Measurements from ENCODE around the gene NAGLU. TPM values are rescaled to one million over a fixed set of nuclear protein-coding genes. Genes with fewer than 3 reads are reported as not detected.
"Not testable (repeated sequence)": the region's sequence is repeated elsewhere in the genome, so short reads cannot be mapped to it uniquely, and the experiment has no call there.

NAGLU gene
- total RNA-seq, 1 donor from 2014 or later, result 17.4 TPM

DNA sequence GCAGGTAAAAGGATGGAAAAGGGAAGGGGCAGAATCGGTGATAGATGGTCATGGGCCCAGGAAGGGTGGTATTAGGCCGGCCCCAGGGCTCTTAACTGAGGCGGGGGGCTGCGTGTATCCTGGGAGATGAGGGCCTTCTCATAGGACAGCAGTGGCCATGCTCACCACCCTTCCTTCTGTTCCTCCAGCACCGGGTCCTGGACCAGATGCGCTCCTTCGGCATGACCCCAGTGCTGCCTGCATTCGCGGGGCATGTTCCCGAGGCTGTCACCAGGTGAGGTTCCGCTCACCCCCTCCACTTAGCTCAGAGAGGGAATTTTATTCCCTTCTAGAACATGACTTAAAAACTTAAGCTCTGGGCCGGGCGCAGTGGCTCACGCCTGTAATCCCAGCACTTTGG lies 2.4 kb downstream of the NAGLU start:
- intact Hi-C loops (cut with micrococcal nuclease), result no loop called here
- no peak for DNase-seq (ENCODE audit: low spot score)
- Mint-ChIP-seq H3K9me3 (no peaks in the 10 kb centered on the region), H3K4me3 (ENCODE audit: low read depth) (no peak overlapping the region), H3K27me3 (ENCODE audit: low read depth) (peaks cover 4% of the 10 kb centered on the region), H3K36me3 (ENCODE audit: low read depth) (peaks cover 18% of the 10 kb centered on the region), H3K27ac (no peak overlapping the region), H3K4me1 (ENCODE audit: low read depth) (peaks cover 25% of the 10 kb centered on the region)

- H3K9me3 Mint-ChIP-seq; DNase-seq (ENCODE audit: low spot score); H3K4me3 Mint-ChIP-seq (ENCODE audit: low read depth); H3K27ac Mint-ChIP-seq; H3K27me3 Mint-ChIP-seq (ENCODE audit: low read depth); intact Hi-C loops (cut with micrococcal nuclease): not testable (repeated sequence)
- H3K36me3 Mint-ChIP-seq (ENCODE audit: low read depth), result peaks cover 22% of the 10 kb centered on the region
- H3K4me1 Mint-ChIP-seq (ENCODE audit: low read depth), result peaks cover 21% of the 10 kb centered on the region
Measured at GRCh38 chr17:42540558-42540957, 4.5 kb downstream of the NAGLU start.

GRCh38 chr17:42541041-42541833 lies 5.2 kb downstream of the NAGLU start:
- no peak overlapping the region for H3K4me3 Mint-ChIP-seq (ENCODE audit: low read depth)
- intact Hi-C loops (cut with micrococcal nuclease), result no loop called here
- peaks cover 22% of the 10 kb centered on the region for H3K36me3 Mint-ChIP-seq (ENCODE audit: low read depth)
- H3K9me3 Mint-ChIP-seq, result no peaks in the 10 kb centered on the region
- peaks cover 17% of the 10 kb centered on the region for H3K4me1 Mint-ChIP-seq (ENCODE audit: low read depth)
- no peak for DNase-seq (ENCODE audit: low spot score)
- H3K27me3 Mint-ChIP-seq (ENCODE audit: low read depth), result no peaks in the 10 kb centered on the region
- H3K27ac Mint-ChIP-seq, result no peak overlapping the region

DNA sequence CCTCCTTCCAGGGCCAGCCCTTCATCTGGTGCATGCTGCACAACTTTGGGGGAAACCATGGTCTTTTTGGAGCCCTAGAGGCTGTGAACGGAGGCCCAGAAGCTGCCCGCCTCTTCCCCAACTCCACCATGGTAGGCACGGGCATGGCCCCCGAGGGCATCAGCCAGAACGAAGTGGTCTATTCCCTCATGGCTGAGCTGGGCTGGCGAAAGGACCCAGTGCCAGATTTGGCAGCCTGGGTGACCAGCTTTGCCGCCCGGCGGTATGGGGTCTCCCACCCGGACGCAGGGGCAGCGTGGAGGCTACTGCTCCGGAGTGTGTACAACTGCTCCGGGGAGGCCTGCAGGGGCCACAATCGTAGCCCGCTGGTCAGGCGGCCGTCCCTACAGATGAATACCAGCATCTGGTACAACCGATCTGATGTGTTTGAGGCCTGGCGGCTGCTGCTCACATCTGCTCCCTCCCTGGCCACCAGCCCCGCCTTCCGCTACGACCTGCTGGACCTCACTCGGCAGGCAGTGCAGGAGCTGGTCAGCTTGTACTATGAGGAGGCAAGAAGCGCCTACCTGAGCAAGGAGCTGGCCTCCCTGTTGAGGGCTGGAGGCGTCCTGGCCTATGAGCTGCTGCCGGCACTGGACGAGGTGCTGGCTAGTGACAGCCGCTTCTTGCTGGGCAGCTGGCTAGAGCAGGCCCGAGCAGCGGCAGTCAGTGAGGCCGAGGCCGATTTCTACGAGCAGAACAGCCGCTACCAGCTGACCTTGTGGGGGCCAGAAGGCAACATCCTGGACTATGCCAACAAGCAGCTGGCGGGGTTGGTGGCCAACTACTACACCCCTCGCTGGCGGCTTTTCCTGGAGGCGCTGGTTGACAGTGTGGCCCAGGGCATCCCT lies 7.4 kb downstream of the NAGLU start:
- no peak for DNase-seq (ENCODE audit: low spot score)
- Mint-ChIP-seq H3K36me3 (ENCODE audit: low read depth) (peaks cover 18% of the 10 kb centered on the region), H3K4me1 (ENCODE audit: low read depth) (peaks cover 11% of the 10 kb centered on the region), H3K27ac (no peak overlapping the region), H3K4me3 (ENCODE audit: low read depth) (no peak overlapping the region), H3K9me3 (no peaks in the 10 kb centered on the region), H3K27me3 (ENCODE audit: low read depth) (no peaks in the 10 kb centered on the region)
- intact Hi-C loops (cut with micrococcal nuclease), result no loop called here

- intact Hi-C loops (cut with micrococcal nuclease), result no loop called here
- H3K4me1 Mint-ChIP-seq (ENCODE audit: low read depth), result peaks cover 18% of the 10 kb centered on the region
Measured at GRCh38 chr17:42544874-42545283, 8.8 kb downstream of the NAGLU start.

GRCh38 chr17:42545755-42546505 lies 9.9 kb downstream of the NAGLU start:
- H3K27ac Mint-ChIP-seq; H3K36me3 Mint-ChIP-seq (ENCODE audit: low read depth); H3K4me3 Mint-ChIP-seq (ENCODE audit: low read depth); H3K9me3 Mint-ChIP-seq; DNase-seq (ENCODE audit: low spot score); H3K27me3 Mint-ChIP-seq (ENCODE audit: low read depth); intact Hi-C loops (cut with micrococcal nuclease): not testable (repeated sequence)
- peaks cover 16% of the 10 kb centered on the region for H3K4me1 Mint-ChIP-seq (ENCODE audit: low read depth)

More at GRCh38 chr17:42544874-42545283, 8.8 kb downstream of the NAGLU start:
- H3K27me3 Mint-ChIP-seq (ENCODE audit: low read depth), result no peaks in the 10 kb centered on the region
- H3K27ac Mint-ChIP-seq, result no peak overlapping the region
- H3K4me3 Mint-ChIP-seq (ENCODE audit: low read depth), result no peak overlapping the region
- H3K9me3 Mint-ChIP-seq, result no peaks in the 10 kb centered on the region
- DNase-seq (ENCODE audit: low spot score), result no peak
- H3K36me3 Mint-ChIP-seq (ENCODE audit: low read depth), result peaks cover 13% of the 10 kb centered on the region

- intact Hi-C loops (cut with micrococcal nuclease), result no loop called here
- H3K27ac Mint-ChIP-seq, result no peak overlapping the region
- no peaks in the 10 kb centered on the region for H3K9me3 Mint-ChIP-seq
- peaks cover 11% of the 10 kb centered on the region for H3K4me1 Mint-ChIP-seq (ENCODE audit: low read depth)
- no peaks in the 10 kb centered on the region for H3K27me3 Mint-ChIP-seq (ENCODE audit: low read depth)
- DNase-seq (ENCODE audit: low spot score), result no peak
- peaks cover 3% of the 10 kb centered on the region for H3K36me3 Mint-ChIP-seq (ENCODE audit: low read depth)
- no peak overlapping the region for H3K4me3 Mint-ChIP-seq (ENCODE audit: low read depth)
Measured at GRCh38 chr17:42547001-42547461, 11.0 kb downstream of the NAGLU start.

DNA sequence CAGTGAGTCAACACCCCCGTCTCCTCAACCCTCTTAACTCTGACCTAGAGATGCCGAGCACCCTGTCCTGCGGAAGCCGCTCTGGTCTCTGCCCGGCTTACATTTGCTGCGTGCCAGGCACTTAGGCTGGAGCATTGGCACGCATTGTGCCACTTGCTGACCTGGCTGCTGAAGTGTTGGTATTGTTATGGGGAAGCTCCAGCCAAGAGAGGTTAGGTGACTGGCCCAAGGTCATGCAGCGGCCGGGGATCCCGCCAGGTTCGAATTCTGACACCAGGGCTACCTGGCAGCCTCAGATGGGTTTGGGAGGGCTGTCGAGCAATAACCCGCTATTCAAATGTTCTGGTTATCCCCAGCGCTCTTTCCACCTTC lies 11.6 kb downstream of the NAGLU start:
- no peaks in the 10 kb centered on the region for H3K9me3 Mint-ChIP-seq
- H3K4me1 Mint-ChIP-seq (ENCODE audit: low read depth), result peaks cover 11% of the 10 kb centered on the region
- no peaks in the 10 kb centered on the region for H3K27me3 Mint-ChIP-seq (ENCODE audit: low read depth)
- DNase-seq (ENCODE audit: low spot score), result no peak
- intact Hi-C loops (cut with micrococcal nuclease), result no loop called here
- no peak overlapping the region for H3K4me3 Mint-ChIP-seq (ENCODE audit: low read depth)
- no peak overlapping the region for H3K27ac Mint-ChIP-seq
- H3K36me3 Mint-ChIP-seq (ENCODE audit: low read depth), result peaks cover 9% of the 10 kb centered on the region

GRCh38 chr17:42548070-42548837 lies 12.2 kb downstream of the NAGLU start:
- intact Hi-C loops (cut with micrococcal nuclease), result no loop called here
- Mint-ChIP-seq H3K9me3 (no peaks in the 10 kb centered on the region), H3K4me3 (ENCODE audit: low read depth) (peak overlapping the region; percentile 37), H3K4me1 (ENCODE audit: low read depth) (peaks cover 11% of the 10 kb centered on the region), H3K27me3 (ENCODE audit: low read depth) (no peaks in the 10 kb centered on the region), H3K36me3 (ENCODE audit: low read depth) (peaks cover 10% of the 10 kb centered on the region), H3K27ac (no peak overlapping the region)
- peak; percentile 68 for DNase-seq (ENCODE audit: low spot score)

DNA sequence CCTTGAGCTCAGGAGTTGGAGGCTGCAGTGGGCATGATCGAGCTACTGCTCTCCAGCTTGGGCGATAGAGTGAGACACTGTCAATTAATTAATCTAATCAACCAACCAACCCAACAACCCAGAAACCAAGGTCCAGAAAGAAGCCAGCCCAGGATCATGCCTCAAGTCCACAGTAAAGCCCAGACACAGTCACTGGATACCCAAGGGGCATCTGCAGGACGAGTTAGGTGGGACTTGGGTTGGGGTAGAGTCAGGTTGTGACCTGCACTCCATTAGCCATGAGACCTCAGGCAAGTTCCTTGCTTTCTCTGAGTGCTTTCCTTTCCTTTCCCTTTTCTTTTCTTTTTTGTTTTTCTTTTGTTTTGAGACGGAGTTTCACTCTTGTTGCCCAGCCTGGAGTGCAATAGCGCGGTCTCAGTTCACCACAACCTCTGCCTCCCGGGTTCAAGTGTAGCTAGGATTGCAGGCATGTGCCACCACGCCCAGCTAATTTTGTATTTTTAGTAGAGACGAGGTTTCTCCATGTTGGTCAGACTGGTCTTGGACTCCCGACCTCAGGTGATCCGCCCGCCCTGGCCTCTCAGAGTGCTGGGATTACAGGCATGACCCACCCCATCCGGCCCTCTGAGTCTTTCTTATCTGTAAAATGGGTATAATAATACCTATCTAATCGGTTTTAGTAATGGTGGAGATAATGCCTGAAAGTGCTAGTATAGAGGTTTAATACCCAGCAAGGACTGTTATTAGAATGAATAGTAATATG lies 13.1 kb downstream of the NAGLU start:
- H3K4me1 Mint-ChIP-seq (ENCODE audit: low read depth), result peaks cover 11% of the 10 kb centered on the region
- no peak for DNase-seq (ENCODE audit: low spot score)
- H3K4me3 Mint-ChIP-seq (ENCODE audit: low read depth), result peak overlapping the region; percentile 5
- no peaks in the 10 kb centered on the region for H3K27me3 Mint-ChIP-seq (ENCODE audit: low read depth)
- no peaks in the 10 kb centered on the region for H3K9me3 Mint-ChIP-seq
- peaks cover 10% of the 10 kb centered on the region for H3K36me3 Mint-ChIP-seq (ENCODE audit: low read depth)
- intact Hi-C loops (cut with micrococcal nuclease), result no loop called here
- no peak overlapping the region for H3K27ac Mint-ChIP-seq

GRCh38 chr17:42552736-42553135 lies 16.7 kb downstream of the NAGLU start, which contains the start of gene HSD17B1:
Gene HSD17B1 (plus strand): TSS chr17:42552923. CDS start chr17:42552934, 11 bp downstream.
- H3K27me3 Mint-ChIP-seq (ENCODE audit: low read depth); DNase-seq (ENCODE audit: low spot score); intact Hi-C loops (cut with micrococcal nuclease); H3K36me3 Mint-ChIP-seq (ENCODE audit: low read depth); H3K9me3 Mint-ChIP-seq: not testable (repeated sequence)
- H3K27ac Mint-ChIP-seq, result peak within 1 kb of the TSS; percentile 46
- H3K4me3 Mint-ChIP-seq (ENCODE audit: low read depth), result peak within 1 kb of the TSS; percentile 93
- peaks cover 20% of the 10 kb centered on the region for H3K4me1 Mint-ChIP-seq (ENCODE audit: low read depth)
